Uterus (tissue), 4 donors: Measurements from ENCODE around the gene PCDH1. TPM values are rescaled to one million over a fixed set of nuclear protein-coding genes. Genes with fewer than 3 reads are reported as not detected.
A peak's percentile ranks its signal among the peaks of the same experiment; 100 is the strongest.
"Not testable (repeated sequence)": the region's sequence is repeated elsewhere in the genome, so short reads cannot be mapped to it uniquely, and the experiment has no call there.

Source experiments
- DNase-seq, 2 donors: peaks; one replicate each; pipeline ENCODE4 v3.0.0-alpha.2; 2019 to 2020
- H3K27ac ChIP-seq, 2 donors: fragments of 200-600 bp; sonication (generic); 1 replicate in 1 of 2; 2 replicates in 1 of 2; pipeline ENCODE4 v1.5.1; 2016 to 2018
- H3K27me3 ChIP-seq, 2 donors: fragments of 200-600 bp; sonication (generic); one replicate each; pipeline ENCODE4 v1.5.1; 2018 to 2019; ENCODE audit warnings: control low read depth in 1 of 2
- H3K36me3 ChIP-seq, 2 donors: fragments of 200-600 bp; sonication (generic); one replicate each; pipeline ENCODE4 v1.5.1; 2019; ENCODE audit warnings: control low read depth in 1 of 2
- H3K4me1 ChIP-seq, 2 donors: fragments of 200-600 bp; sonication (generic); one replicate each; pipeline ENCODE4 v1.5.1; 2018 to 2019; ENCODE audit warnings: control low read depth in 1 of 2
- H3K4me3 ChIP-seq, 2 donors: fragments of 200-600 bp; sonication (generic); 1 replicate in 1 of 2; 2 replicates in 1 of 2; pipeline ENCODE4 v1.5.1; 2018 to 2019; ENCODE audit warnings: mild to moderate bottlenecking in 1 of 2
- H3K9me3 ChIP-seq, 2 donors: fragments of 200-600 bp; sonication (generic); one replicate each; pipeline ENCODE4 v1.5.1; 2019; ENCODE audit warnings: control low read depth in 1 of 2
- CTCF ChIP-seq, 4 experiments: fragments of 200-600 bp in 2 of 4; fragments of 450-650 bp in 2 of 4; sonication (generic) in 2 of 4; IDR thresholded peaks; one replicate each; pipeline ENCODE4 v1.5.1; 2016 to 2019; ENCODE audit warnings: antibody characterized with exemption in 4 of 4, mild to moderate bottlenecking in 2 of 4, moderate library complexity in 1 of 4
- POLR2A ChIP-seq, 2 donors: fragments of 450-650 bp; IDR thresholded peaks; one replicate each; pipeline ENCODE4 v1.6.1; 2016; ENCODE audit warnings: antibody characterized with exemption in 2 of 2, mild to moderate bottlenecking in 1 of 2, moderate library complexity in 1 of 2
- intact Hi-C: fragments of 100-400 bp; cut with DNase I; formaldehyde crosslinking; loops from one replicate; pipeline ENCODE4 v1.15.1; 2023; ENCODE audit warnings: low total_unique reads
- total RNA-seq, 4 donors: library from RNA; depleted of rRNA in 3 of 4; stranded (reverse); fragments of >200 nt in 3 of 4; gene quantifications; one replicate each; pipeline versions ENCODE4 v1.1.0 to v1.2.4, GENCODE V29; 2014 to 2023
- donor health status: DM: yes; HTN: yes; CAD: no.

The PCDH1 gene
- total RNA-seq, 4 donors from 2014 or later = 29.2 to 46.7 (median 31.5) TPM

- H3K4me3 ChIP-seq = no peak overlapping the region
- H3K9me3 ChIP-seq = no peaks in the 10 kb centered on the region
- H3K36me3 ChIP-seq = no peaks in the 10 kb centered on the region
- H3K27me3 ChIP-seq = no peaks in the 10 kb centered on the region
- H3K4me1 ChIP-seq = no peaks in the 10 kb centered on the region
- intact Hi-C loops = no loop called here
- TF ChIP-seq CTCF (IDR thresholded peaks at IDR 0.05) = no peak
- no peak for TF ChIP-seq POLR2A (IDR thresholded peaks at IDR 0.05)
- no peak overlapping the region for H3K27ac ChIP-seq
- no peak for DNase-seq
Measured at GRCh38 chr5:141898448-141899049, 20.3 kb upstream of the PCDH1 start.

GRCh38 chr5:141897425-141897824 is 19.2 kb upstream of the PCDH1 start:
- DNase-seq = no peak
- no peak overlapping the region for H3K4me3 ChIP-seq
- H3K9me3 ChIP-seq = no peaks in the 10 kb centered on the region
- no peaks in the 10 kb centered on the region for H3K36me3 ChIP-seq
- no peak for TF ChIP-seq CTCF (IDR thresholded peaks at IDR 0.05)
- no peak for TF ChIP-seq POLR2A (IDR thresholded peaks at IDR 0.05)
- intact Hi-C loops = no loop called here
- H3K27ac ChIP-seq = no peak overlapping the region
- no peaks in the 10 kb centered on the region for H3K27me3 ChIP-seq
- H3K4me1 ChIP-seq = no peaks in the 10 kb centered on the region

- H3K4me3 ChIP-seq, H3K27ac ChIP-seq, DNase-seq, H3K27me3 ChIP-seq, intact Hi-C loops, H3K36me3 ChIP-seq, H3K4me1 ChIP-seq, H3K9me3 ChIP-seq: not testable (repeated sequence)
Measured at GRCh38 chr5:141890429-141890828, 12.2 kb upstream of the PCDH1 start.

- Histone ChIP-seq H3K36me3 (no peaks in the 10 kb centered on the region), H3K9me3 (no peaks in the 10 kb centered on the region), H3K27me3 (no peaks in the 10 kb centered on the region), H3K4me1 (no peaks in the 10 kb centered on the region), H3K4me3 (no peak overlapping the region), H3K27ac (no peak overlapping the region)
- no peak for DNase-seq
- TF ChIP-seq CTCF (IDR thresholded peaks at IDR 0.05) (peak in 3 of 4 experiments; percentile 19 to 27 (median 27)), POLR2A (IDR thresholded peaks at IDR 0.05) (no peak)
- intact Hi-C loops = no loop called here
Measured at GRCh38 chr5:141889282-141889871, 11.2 kb upstream of the PCDH1 start.

GRCh38 chr5:141883892-141884318 is 5.7 kb upstream of the PCDH1 start:
- Histone ChIP-seq H3K27ac (no peak overlapping the region), H3K27me3 (no peaks in the 10 kb centered on the region), H3K36me3 (no peaks in the 10 kb centered on the region), H3K4me3 (no peak overlapping the region), H3K9me3 (no peaks in the 10 kb centered on the region), H3K4me1 (no peaks in the 10 kb centered on the region)
- intact Hi-C loops = loop anchor here (5.0 kb wide), 1 partner anchor 182 kb away; no protein-coding TSS in a partner anchor
- TF ChIP-seq POLR2A (IDR thresholded peaks at IDR 0.05) (no peak), CTCF (IDR thresholded peaks at IDR 0.05) (no peak)
- no peak for DNase-seq
